Mucosa of descending colon (tissue), 3 donors: Measurements from ENCODE around the gene SLC26A1. TPM values are rescaled to one million over a fixed set of nuclear protein-coding genes. Genes with fewer than 3 reads are reported as not detected.
"Not testable (repeated sequence)": the region's sequence is repeated elsewhere in the genome, so short reads cannot be mapped to it uniquely, and the experiment has no call there.

Experiments used
- ATAC-seq: fragments of 200-7000 bp; cut with Tn5 transposase; one replicate; pipeline ENCODE4 v1.9.1; 2020; ENCODE audit warnings: mild to moderate bottlenecking, moderate library complexity
- DNase-seq, 3 donors: peaks; one replicate each; pipeline ENCODE4 v3.0.0-alpha.2; 2020
- H3K36me3 ChIP-seq: fragments of 200-600 bp; one replicate; pipeline ENCODE4 v1.8.0; 2021; ENCODE audit warnings: low read depth, mild to moderate bottlenecking
- H3K4me1 ChIP-seq: fragments of 200-600 bp; one replicate; pipeline ENCODE4 v1.8.0; 2021; ENCODE audit warnings: low read depth, mild to moderate bottlenecking
- H3K4me3 ChIP-seq: fragments of 200-600 bp; one replicate; pipeline ENCODE4 v1.8.0; 2021; ENCODE audit warnings: mild to moderate bottlenecking
- H3K9me3 ChIP-seq: fragments of 200-600 bp; one replicate; pipeline ENCODE4 v1.8.0; 2021; ENCODE audit warnings: mild to moderate bottlenecking
- intact Hi-C, 2 donors: fragments of 100-400 bp; cut with DNase I in 1 of 2; cut with micrococcal nuclease in 1 of 2; formaldehyde crosslinking; loops; one replicate each; pipeline versions ENCODE4 v1.11.0 to v1.11.1; 2022; cut with DNase I, micrococcal nuclease
- total RNA-seq, 3 donors: library from RNA; stranded (reverse); fragmentation: NEBNext Ultra II Directional in 2 of 3; extraction: Animal tissue kit (Norgen Biotek cat#: 25700) in 2 of 3; gene quantifications; one replicate each; pipeline versions ENCODE4 v1.2.1 to v1.2.4, GENCODE V29; 2021 to 2023
- TF ChIP-seq, protein P1 (sequence below): fragments of 200-600 bp; IDR thresholded peaks from one replicate; pipeline ENCODE4 v1.8.0; 2022; ENCODE audit warnings: antibody characterized with exemption, mild to moderate bottlenecking
- donor health status: DM: no; HTN: no; CAD: no; lungs with moderate emphysema.
- donor health status: DM: no; HTN: no; CAD: no.
- donor health status: DM: no; HTN: yes; CAD: no.

Gene SLC26A1
- total RNA-seq, 3 donors from 2014 or later: 0.85 to 2.8 (median 1.9) TPM

DNA sequence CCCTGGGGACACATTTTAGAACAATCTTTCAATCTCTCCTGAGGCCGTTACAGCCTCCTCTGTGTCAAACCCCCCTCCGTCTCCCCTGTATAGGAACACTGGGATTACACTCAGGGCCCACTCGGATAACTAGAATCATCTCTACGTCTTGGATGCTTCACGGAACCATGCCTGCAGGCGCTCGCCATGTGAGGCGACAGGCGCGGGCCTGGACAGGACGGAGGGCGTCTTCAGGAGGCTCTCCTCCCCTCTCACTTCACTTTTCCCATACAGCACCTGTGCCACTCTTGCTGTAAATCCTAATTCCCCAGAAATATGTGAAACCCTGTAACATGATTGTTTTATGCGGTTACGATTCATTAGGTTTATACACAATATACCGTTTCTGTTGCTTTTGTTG, 10.4 kb downstream of the SLC26A1 start:
- no peak for ATAC-seq
- no peak for DNase-seq
- intact Hi-C loops: no loop called here
- Histone ChIP-seq H3K4me1 (peaks cover 16% of the 10 kb centered on the region), H3K9me3 (no peaks in the 10 kb centered on the region), H3K4me3 (no peak overlapping the region), H3K36me3 (no peaks in the 10 kb centered on the region)
- TF ChIP-seq, protein P1, sequence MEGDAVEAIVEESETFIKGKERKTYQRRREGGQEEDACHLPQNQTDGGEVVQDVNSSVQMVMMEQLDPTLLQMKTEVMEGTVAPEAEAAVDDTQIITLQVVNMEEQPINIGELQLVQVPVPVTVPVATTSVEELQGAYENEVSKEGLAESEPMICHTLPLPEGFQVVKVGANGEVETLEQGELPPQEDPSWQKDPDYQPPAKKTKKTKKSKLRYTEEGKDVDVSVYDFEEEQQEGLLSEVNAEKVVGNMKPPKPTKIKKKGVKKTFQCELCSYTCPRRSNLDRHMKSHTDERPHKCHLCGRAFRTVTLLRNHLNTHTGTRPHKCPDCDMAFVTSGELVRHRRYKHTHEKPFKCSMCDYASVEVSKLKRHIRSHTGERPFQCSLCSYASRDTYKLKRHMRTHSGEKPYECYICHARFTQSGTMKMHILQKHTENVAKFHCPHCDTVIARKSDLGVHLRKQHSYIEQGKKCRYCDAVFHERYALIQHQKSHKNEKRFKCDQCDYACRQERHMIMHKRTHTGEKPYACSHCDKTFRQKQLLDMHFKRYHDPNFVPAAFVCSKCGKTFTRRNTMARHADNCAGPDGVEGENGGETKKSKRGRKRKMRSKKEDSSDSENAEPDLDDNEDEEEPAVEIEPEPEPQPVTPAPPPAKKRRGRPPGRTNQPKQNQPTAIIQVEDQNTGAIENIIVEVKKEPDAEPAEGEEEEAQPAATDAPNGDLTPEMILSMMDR: no peak

DNA sequence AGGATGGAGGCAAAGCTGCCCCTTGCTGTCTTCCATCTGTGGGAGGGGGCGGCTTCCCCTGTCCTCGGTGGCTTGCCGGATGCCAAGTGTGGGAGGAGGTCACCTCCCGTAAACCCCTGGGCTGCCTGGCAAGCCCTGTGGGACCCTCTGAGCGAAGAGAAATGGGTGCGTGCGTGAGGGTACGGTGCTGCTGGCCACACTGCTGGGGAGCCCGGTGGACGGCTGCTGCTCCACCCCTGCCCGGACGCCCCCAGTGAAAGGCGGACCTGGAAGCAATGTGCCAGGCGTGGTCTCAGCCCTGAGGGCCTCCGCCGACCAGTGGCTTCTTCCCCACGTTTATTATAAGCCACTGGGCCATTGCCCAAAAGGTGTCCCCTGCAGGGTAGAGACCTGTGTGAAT, 10.9 kb downstream of the SLC26A1 start:
- H3K4me1 ChIP-seq: peaks cover 11% of the 10 kb centered on the region
- no peak for ATAC-seq
- H3K4me3 ChIP-seq: no peak overlapping the region
- intact Hi-C loops: no loop called here
- TF ChIP-seq, protein P1: no peak
- no peaks in the 10 kb centered on the region for H3K9me3 ChIP-seq
- H3K36me3 ChIP-seq: no peaks in the 10 kb centered on the region
- no peak for DNase-seq

DNA sequence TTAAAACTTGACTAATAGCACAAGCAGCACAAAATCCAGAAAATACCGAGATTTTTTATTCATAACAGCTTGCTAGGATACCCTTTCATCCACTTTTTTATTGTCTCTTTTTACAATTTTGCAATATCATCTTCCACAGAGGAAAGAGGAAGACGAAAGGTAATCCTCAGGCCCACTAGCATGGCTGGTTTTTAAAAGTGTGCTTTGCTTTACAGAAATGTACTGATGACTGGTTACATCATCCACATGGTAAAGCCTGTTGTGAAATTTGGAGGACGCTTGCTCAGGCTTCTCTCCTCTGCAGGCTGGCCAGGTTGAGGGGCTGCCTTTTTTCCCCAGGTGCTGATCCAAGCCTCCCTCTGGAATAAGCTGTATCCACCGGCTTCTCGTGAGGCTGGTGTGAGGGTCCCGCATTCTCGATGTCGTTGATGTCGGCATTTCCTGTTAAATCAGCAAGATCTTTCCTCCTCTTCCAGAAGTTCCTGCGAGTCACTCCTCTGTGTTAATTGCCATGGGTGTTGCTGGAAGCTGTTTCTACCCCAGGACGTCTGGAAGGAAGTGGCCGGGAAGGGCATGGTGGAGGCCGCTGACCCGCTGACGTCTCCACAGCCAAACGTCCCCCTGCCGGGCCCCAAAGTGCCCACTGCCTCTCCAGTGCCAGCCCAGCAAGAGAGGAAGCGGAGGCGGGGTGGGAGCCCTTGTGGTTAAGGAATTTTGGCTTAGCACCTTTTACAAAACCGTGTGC, 14.1 kb downstream of the SLC26A1 start:
- ATAC-seq: no peak
- Histone ChIP-seq H3K36me3 (no peaks in the 10 kb centered on the region), H3K4me1 (no peaks in the 10 kb centered on the region), H3K4me3 (no peak overlapping the region), H3K9me3 (no peaks in the 10 kb centered on the region)
- intact Hi-C loops: no loop called here
- no peak for DNase-seq
- TF ChIP-seq, protein P1: no peak

DNA sequence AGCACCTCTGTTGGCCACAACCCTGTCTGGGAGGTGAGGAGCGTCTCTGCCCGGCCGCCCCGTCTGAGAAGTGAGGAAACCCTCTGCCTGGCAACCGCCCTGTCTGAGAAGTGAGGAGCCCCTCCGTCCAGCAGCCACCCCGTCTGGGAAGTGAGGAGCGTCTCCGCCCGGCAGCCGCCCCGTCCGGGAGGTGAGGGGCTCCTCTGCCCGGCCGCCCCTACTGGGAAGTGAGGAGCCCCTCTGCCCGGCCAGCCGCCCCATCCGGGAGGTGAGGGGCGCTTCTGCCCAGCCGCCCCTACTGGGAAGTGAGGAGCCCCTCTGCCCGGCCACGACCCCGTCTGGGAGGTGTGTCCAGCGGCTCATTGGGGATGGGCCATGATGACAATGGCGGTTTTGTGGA, 17.2 kb downstream of the SLC26A1 start:
- intact Hi-C loops: not testable (repeated sequence)

DNA sequence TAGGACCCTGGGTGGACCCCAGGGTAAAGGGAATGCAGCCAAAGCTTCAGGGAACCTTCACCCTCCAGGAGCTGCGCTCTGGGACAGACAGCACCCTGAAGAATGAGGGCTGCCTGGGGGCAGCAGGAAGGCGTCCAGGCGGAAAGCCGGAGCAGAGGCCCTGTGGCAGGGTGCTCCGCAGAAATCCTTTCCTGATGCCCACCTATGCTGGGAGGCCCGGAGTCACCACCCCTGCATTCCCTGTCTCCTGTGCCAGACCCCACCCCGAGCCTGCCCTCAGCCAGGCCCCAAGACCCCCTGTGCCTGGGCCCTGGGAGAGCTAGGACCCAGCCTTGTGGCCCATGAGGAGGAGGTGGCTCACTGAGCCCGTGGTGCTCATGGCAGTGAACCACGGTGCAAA, 18.5 kb downstream of the SLC26A1 start:
- H3K4me3 ChIP-seq: no peak overlapping the region
- ATAC-seq (no peak), DNase-seq (no peak)
- no peaks in the 10 kb centered on the region for H3K9me3 ChIP-seq
- intact Hi-C loops: no loop called here
- peaks cover 28% of the 10 kb centered on the region for H3K4me1 ChIP-seq
- H3K36me3 ChIP-seq: no peaks in the 10 kb centered on the region
- TF ChIP-seq, protein P1: no peak

More for the DNA sequence above, 17.2 kb downstream of the SLC26A1 start:
- not testable (repeated sequence) for H3K9me3 ChIP-seq, DNase-seq, ATAC-seq, H3K4me3 ChIP-seq, H3K36me3 ChIP-seq
- H3K4me1 ChIP-seq: peaks cover 17% of the 10 kb centered on the region

DNA sequence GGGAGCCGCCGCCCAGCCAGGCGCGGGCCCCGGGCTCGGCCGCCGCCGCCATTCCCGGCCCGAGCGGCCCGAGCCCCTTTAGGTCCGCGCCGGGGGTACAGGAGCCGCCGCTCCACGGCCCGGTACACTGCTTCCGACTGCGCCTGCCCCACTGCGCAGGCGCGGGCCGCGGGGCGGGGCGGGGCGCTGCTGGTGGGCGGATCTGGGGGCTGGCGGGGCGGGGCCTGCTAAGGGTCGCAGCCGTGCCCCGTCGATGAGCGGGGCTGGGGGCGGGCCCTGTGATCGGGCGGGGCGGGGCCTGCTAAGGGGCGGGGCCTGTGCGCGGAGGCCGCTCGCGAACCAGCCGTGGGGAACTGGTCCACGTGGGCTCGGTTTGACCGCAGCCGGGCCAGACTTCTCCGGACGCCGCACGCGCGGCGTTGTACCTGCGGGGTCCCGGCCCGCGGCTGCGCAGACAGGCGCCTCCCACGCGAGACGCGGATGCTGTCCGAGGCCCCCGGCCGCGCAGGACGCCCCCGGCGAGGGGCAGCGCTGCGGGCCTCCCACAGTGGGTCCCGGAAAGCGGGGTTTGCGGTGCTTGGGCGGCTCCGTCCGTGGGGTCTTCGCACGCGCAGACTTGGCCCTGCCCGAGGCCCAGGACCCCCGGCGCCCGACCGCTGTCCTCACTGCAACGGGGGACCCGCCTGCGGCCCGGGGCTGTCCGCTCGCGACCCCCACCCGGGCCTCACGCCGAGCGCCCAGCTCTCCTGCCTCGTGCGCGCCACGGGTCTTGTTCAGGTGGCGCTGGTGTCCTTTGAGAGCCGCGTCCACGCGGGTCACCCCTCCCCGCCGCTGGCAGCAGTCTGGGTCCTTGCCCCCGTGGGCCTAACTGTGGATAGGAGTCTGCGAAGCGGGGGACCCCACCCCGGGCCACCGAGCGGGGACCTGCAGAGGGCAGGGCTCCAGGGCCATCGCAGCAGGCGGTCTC, 19.5 kb downstream of the SLC26A1 start, which contains the start of gene DGKQ:
TSS of gene DGKQ (minus strand) at position 139 of the 967 bp plus-strand sequence. CDS start at position 52, 87 bp downstream.
- H3K4me3 ChIP-seq: peak within 1 kb of the TSS; percentile 72
- peaks cover 31% of the 10 kb centered on the region for H3K4me1 ChIP-seq
- intact Hi-C loops: no loop called here
- peak; percentile 78 for ATAC-seq
- TF ChIP-seq, protein P1: no peak
- H3K36me3 ChIP-seq: no peaks in the 10 kb centered on the region
- peak; percentile 89 to 93 (median 90) for DNase-seq
- no peaks in the 10 kb centered on the region for H3K9me3 ChIP-seq
